HepG2 (cell line): Measurements from ENCODE around the gene WNT9A. TPM values are rescaled to one million over a fixed set of nuclear protein-coding genes. Genes with fewer than 3 reads are reported as not detected.

Experiments used
- ATAC-seq: fragments of 200-7000 bp; cut with Tn5 transposase; 3 replicates; pipeline ENCODE4 v1.9.1; 2020; ENCODE audit warnings: mild to moderate bottlenecking, moderate library complexity
- BruUV-seq: library from RNA; stranded (reverse); fragments of 400-500 nt; replicated peaks from 2 replicates; lab custom pipeline; 2021; lab: Mats Ljungman, UMichigan
- CTCF ChIA-PET: fragments of 300-600 bp; formaldehyde crosslinking; extraction: SDS; loops from one replicate; lab custom pipeline; 2021; ENCODE audit warnings: low total read pairs, inconsistent platforms, low intra/inter-chr PET ratio; lab: Yijun Ruan, JAX
- POLR2A ChIA-PET: fragments of 350-600 bp; sonication (Branson Sonifier 250); formaldehyde crosslinking; loops from one replicate; lab custom pipeline; 2020; ENCODE audit warnings: antibody characterized with exemption, inconsistent platforms; lab: Yijun Ruan, JAX
- DNase-seq: peaks from one replicate; pipeline ENCODE4 v3.0.0-alpha.2; 2015; ENCODE audit warnings: low spot score
- FAIRE-seq: peaks from 3 replicates; lab custom pipeline; 2011; peaks lifted over from hg19 to GRCh38; lab: Jason Lieb, UNC
- H2AFZ ChIP-seq: one replicate; pipeline ENCODE4 v1.6.1; 2011; ENCODE audit warnings: low read length, inconsistent platforms
- H3K27ac ChIP-seq: fragments of 300-600 bp; 3 replicates; pipeline ENCODE4 v1.8.0; 2011; ENCODE audit warnings: mixed run types, mild to moderate bottlenecking, mixed read lengths, low read length, inconsistent platforms; ENCODE audit not compliant: insufficient read depth; ENCODE audit errors: extremely low read length
- H3K27me3 ChIP-seq, 2 experiments: fragments of 200-600 bp in 1 of 2; 2 replicates in 1 of 2; 3 replicates in 1 of 2; pipeline versions ENCODE4 v1.6.0 to v1.8.0; 2011; ENCODE audit warnings: low read length in 2 of 2, mild to moderate bottlenecking in 2 of 2, moderate library complexity in 2 of 2, inconsistent platforms in 1 of 2; ENCODE audit not compliant: insufficient read depth in 2 of 2, control insufficient read depth in 1 of 2
- H3K36me3 ChIP-seq, 2 experiments: fragments of 200-600 bp in 1 of 2; replicated peaks in 1 of 2; 2 replicates in 1 of 2; 3 replicates in 1 of 2; pipeline versions ENCODE4 v1.5.1 to v1.8.0; 2011; ENCODE audit warnings: low read length in 2 of 2, inconsistent platforms in 1 of 2; ENCODE audit not compliant: insufficient read depth in 2 of 2, control insufficient read depth in 1 of 2
- H3K4me1 ChIP-seq: 2 replicates; pipeline ENCODE4 v1.5.1; 2012; ENCODE audit warnings: low read length, inconsistent platforms; ENCODE audit not compliant: insufficient read depth
- H3K4me2 ChIP-seq: 2 replicates; pipeline ENCODE4 v1.6.0; 2011; ENCODE audit warnings: low read depth, low read length, inconsistent platforms
- H3K4me3 ChIP-seq, 3 experiments: fragments of 200-600 bp in 1 of 3; sonication (generic), shearing (Covaris generic) in 1 of 3; replicated peaks in 1 of 3; 2 replicates each; pipeline ENCODE4 v1.5.1; 2011 to 2016; ENCODE audit warnings: low read length in 3 of 3, inconsistent platforms in 2 of 3, low read depth in 2 of 3, mild to moderate bottlenecking in 2 of 3, control low read depth in 1 of 3, mixed read lengths in 1 of 3; ENCODE audit not compliant: insufficient read depth in 1 of 3
- H3K79me2 ChIP-seq: one replicate; pipeline ENCODE4 v1.6.1; 2011; ENCODE audit warnings: low read length, inconsistent platforms; ENCODE audit not compliant: insufficient read depth
- H3K9ac ChIP-seq: 2 replicates; pipeline ENCODE4 v1.6.0; 2011; ENCODE audit warnings: mild to moderate bottlenecking, low read depth, low read length, inconsistent platforms; ENCODE audit not compliant: insufficient read depth
- H3K9me3 ChIP-seq: 2 replicates; pipeline ENCODE4 v1.5.1; 2012; ENCODE audit warnings: mild to moderate bottlenecking, low read length
- H4K20me1 ChIP-seq: 2 replicates; pipeline ENCODE4 v1.6.0; 2011; ENCODE audit warnings: inconsistent platforms, mild to moderate bottlenecking, low read length, moderate library complexity; ENCODE audit not compliant: insufficient read depth
- AGO2 ChIP-seq: fragments of 200-400 bp; formaldehyde crosslinking; optimal IDR thresholded peaks from 2 replicates; pipeline ENCODE3; 2017; ENCODE audit warnings: mild to moderate bottlenecking, low read depth, low read length, moderate library complexity
- BRCA1 ChIP-seq: sonication (generic); formaldehyde crosslinking; IDR thresholded peaks from 2 replicates; pipeline ENCODE4 v1.4.0; 2020; ENCODE audit warnings: missing genetic modification reagents
- FOXJ3 ChIP-seq: sonication (generic); formaldehyde crosslinking; IDR thresholded peaks from 2 replicates; pipeline ENCODE4 v1.4.0; 2020; ENCODE audit warnings: missing genetic modification reagents, mild to moderate bottlenecking, borderline replicate concordance
- HNRNPL ChIP-seq: fragments of 200-400 bp; formaldehyde crosslinking; IDR thresholded peaks from 2 replicates; pipeline ENCODE4 v1.6.1; 2017; ENCODE audit warnings: mild to moderate bottlenecking, low read depth, low read length
- SIX1 ChIP-seq: sonication (generic); formaldehyde crosslinking; IDR thresholded peaks from 2 replicates; pipeline ENCODE4 v1.4.0; 2020; ENCODE audit warnings: missing genetic modification reagents, borderline replicate concordance
- ZNF460 ChIP-seq: sonication (generic); formaldehyde crosslinking; IDR thresholded peaks from 2 replicates; pipeline ENCODE4 v1.5.1; 2020; ENCODE audit warnings: missing genetic modification reagents, mild to moderate bottlenecking, borderline replicate concordance
- ZNF878 ChIP-seq: sonication (generic); formaldehyde crosslinking; IDR thresholded peaks from 2 replicates; pipeline ENCODE4 v1.8.1; 2023; ENCODE audit warnings: mild to moderate bottlenecking, missing genetic modification reagents, moderate library complexity
- WGBS: methylation state at CpG from one replicate; pipeline ENCODE4 v1.1.6; 2017; ENCODE audit warnings: low lambda C conversion rate; 5-methylcytosine and 5-hydroxymethylcytosine counted together
- in situ Hi-C: cut with HindIII; loops from 2 replicates; pipeline ENCODE4 v1.10.0; 2017; ENCODE audit warnings: low pct_unique_long_range_greater_than_20kb; ENCODE audit not compliant: extremely low pct_ligation_motif_present
- intact Hi-C: fragments of 100-400 bp; cut with micrococcal nuclease; formaldehyde crosslinking; loops from one replicate; pipeline ENCODE4 v1.10.0; 2022; ENCODE audit not compliant: unreplicated experiment
- polyA plus RNA-seq, 8 experiments: library from polyadenylated mRNA; depleted of rRNA in 3 of 8; stranded (reverse) in 7 of 8; unstranded in 1 of 8; fragments of >200 nt; fragmentation: Illumina TruSeq in 4 of 8; extraction: Trizol in 4 of 8; gene quantifications; 2 replicates each; pipeline versions ENCODE4 v1.2.1 to v1.2.3, GENCODE V29; 2011 to 2016; ENCODE audit warnings: low read depth in 4 of 8, missing spikeins in 1 of 8, mixed read lengths in 1 of 8; ENCODE audit not compliant: insufficient read depth in 1 of 8
- total RNA-seq, 5 experiments: library from RNA; depleted of rRNA; stranded (reverse); fragments of >200 nt; fragmentation: Illumina TruSeq; extraction: Trizol; gene quantifications; 2 replicates each; pipeline ENCODE4 v1.2.3, GENCODE V29; 2016; ENCODE audit warnings: low read depth in 1 of 5
- TF ChIP-seq, protein P1 (sequence below): sonication (generic); formaldehyde crosslinking; IDR thresholded peaks from 2 replicates; pipeline ENCODE4 v1.9.0; 2022; ENCODE audit warnings: missing genetic modification reagents, mild to moderate bottlenecking, borderline replicate concordance
- TF ChIP-seq, protein P2 (sequence below): sonication (generic); formaldehyde crosslinking; IDR thresholded peaks from 2 replicates; pipeline ENCODE4 v1.5.1; 2020; ENCODE audit warnings: missing genetic modification reagents, mild to moderate bottlenecking, borderline replicate concordance

The WNT9A gene
- total and polyA plus RNA-seq, 2 of the 13 experiments (the other 11 are each of a cell fraction or from before 2014, with no cell fraction given), result 0.04 TPM; not detected in 1

DNA sequence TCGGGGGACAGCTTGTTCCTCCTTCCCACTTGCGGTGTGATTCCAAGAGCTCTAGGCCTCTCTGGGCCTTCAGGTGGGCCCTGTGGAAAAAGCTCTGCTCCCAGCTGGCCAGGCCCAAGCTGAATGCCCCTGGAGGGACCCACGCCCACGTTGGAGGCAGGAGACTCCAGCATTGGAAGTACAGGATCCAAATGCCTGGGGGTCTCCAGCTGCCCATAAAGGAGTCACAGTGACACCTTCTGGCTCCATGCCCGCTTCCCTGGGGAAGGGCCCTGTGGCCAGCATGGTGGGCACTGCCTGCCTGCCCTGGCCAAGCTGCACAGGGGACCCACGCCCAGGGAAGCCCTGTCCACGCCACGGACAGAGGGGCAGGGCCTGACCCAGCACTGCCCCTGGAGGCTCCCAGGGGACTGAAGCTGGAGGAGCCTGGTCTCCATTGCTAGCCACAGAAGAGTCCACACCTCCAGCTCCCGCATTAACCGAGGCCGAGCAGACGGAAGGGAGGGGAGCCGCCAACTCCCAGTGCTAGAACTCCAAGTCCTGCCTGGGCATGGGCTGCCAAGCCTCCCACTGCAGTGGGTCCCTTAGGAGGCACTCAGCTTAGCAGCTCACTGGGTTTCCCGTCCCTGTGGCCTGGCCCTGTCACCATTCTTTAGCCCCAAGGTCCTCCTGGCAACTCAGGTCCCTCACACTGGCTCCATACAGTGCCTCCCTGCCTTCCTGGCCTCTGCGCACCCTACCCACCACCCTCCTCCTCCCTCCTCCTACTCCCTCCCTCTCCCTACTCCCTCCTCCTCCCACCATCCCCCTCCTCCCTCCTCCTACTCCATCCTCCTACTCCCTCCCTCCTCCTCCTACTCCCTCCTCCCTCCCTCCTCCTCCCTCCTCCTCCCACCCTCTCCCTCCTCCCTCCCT, 41.9 kb downstream of the WNT9A start:
- no peaks in the 10 kb centered on the region for H4K20me1 ChIP-seq
- no TSS peak for BruUV-seq
- H3K36me3 ChIP-seq, result no peaks in the 10 kb centered on the region
- FAIRE-seq (no peak), ATAC-seq (peak; percentile 33), DNase-seq (no peak)
- H3K4me1 ChIP-seq, result no peaks in the 10 kb centered on the region
- in situ Hi-C loops (no loop called here), intact Hi-C loops (no loop called here)
- CTCF ChIA-PET, result no interaction called here
- H3K27me3 ChIP-seq, result peaks cover 0 to 14% of the 10 kb centered on the region in 2 experiments; a peak in 2 of 5 replicates
- no peak overlapping the region for H3K9ac ChIP-seq
- H3K9me3 ChIP-seq, result no peaks in the 10 kb centered on the region
- no peak overlapping the region for H2AFZ ChIP-seq
- H3K4me2 ChIP-seq, result no peak overlapping the region
- POLR2A ChIA-PET, result no interaction called here
- TF ChIP-seq FOXJ3 (CRISPR knock-in tag), result no peak
- TF ChIP-seq, protein P1, sequence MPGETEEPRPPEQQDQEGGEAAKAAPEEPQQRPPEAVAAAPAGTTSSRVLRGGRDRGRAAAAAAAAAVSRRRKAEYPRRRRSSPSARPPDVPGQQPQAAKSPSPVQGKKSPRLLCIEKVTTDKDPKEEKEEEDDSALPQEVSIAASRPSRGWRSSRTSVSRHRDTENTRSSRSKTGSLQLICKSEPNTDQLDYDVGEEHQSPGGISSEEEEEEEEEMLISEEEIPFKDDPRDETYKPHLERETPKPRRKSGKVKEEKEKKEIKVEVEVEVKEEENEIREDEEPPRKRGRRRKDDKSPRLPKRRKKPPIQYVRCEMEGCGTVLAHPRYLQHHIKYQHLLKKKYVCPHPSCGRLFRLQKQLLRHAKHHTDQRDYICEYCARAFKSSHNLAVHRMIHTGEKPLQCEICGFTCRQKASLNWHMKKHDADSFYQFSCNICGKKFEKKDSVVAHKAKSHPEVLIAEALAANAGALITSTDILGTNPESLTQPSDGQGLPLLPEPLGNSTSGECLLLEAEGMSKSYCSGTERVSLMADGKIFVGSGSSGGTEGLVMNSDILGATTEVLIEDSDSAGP (CRISPR knock-in tag), result no peak
- H3K4me3 ChIP-seq, result no peak overlapping the region
- H3K27ac ChIP-seq, result no peak overlapping the region
- WGBS, result 37% methylated on average over 3 of the region's 15 CpGs
- H3K79me2 ChIP-seq, result no peaks in the 10 kb centered on the region

DNA sequence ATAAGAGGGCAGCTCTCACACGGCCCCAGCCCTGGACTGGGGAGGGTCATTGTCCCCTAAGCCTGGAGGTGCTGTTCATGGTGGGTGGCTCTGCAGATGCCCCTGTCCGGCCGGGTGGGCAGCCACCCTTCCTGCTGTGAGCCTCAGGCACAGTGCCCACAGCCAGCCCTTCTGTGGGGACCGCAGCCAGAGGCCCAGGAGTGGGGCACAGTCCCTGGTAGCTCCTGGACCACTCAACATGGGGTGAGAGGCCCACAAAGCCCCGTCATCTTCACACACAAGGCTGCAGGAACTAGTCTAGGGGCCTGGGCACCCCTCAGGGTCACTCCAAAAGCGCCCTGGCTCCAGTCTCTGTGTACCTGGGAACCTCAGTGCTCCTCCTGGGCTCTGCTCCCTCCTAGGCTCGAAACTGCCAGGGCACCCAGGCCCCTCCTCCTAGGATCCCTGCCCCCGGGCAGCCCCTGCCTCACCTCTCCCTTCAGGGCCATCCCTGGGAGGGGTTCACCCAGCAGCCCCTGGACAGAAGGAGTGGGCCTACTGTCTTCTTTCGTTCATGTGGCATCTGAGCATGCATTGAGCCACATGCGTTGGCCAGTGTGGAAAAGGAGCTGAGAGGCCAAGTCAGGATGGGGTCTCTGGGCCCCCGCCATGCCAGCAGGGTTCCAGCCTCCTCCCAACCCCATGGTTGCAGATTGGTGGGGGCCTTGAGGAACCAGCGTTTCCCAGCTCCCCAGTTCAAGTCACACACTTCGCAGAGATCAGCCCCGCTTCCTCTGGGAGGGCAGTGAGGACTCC, 43.0 kb downstream of the WNT9A start:
- no peaks in the 10 kb centered on the region for H3K9me3 ChIP-seq
- FAIRE-seq (no peak), DNase-seq (no peak), ATAC-seq (no peak)
- no TSS peak for BruUV-seq
- H3K27me3 ChIP-seq, result peaks cover 0 to 12% of the 10 kb centered on the region in 2 experiments; a peak in 2 of 5 replicates
- H3K4me1 ChIP-seq, result no peaks in the 10 kb centered on the region
- H3K4me3 ChIP-seq, result no peak overlapping the region
- H3K27ac ChIP-seq, result no peak overlapping the region
- POLR2A ChIA-PET, result no interaction called here
- CTCF ChIA-PET, result no interaction called here
- H4K20me1 ChIP-seq, result no peaks in the 10 kb centered on the region
- 53% methylated on average over 3 of the region's 14 CpGs for WGBS
- no peak overlapping the region for H3K9ac ChIP-seq
- no peak overlapping the region for H2AFZ ChIP-seq
- H3K79me2 ChIP-seq, result no peaks in the 10 kb centered on the region
- in situ Hi-C loops (loop anchor here (5.0 kb wide), 1 partner anchor 43 kb away; the partner anchor contains the start of gene WNT9A), intact Hi-C loops (no loop called here)
- no peaks in the 10 kb centered on the region for H3K36me3 ChIP-seq
- H3K4me2 ChIP-seq, result no peak overlapping the region
- no peak for TF ChIP-seq AGO2
- TF ChIP-seq ZNF460 (CRISPR knock-in tag), result no peak
- TF ChIP-seq, protein P2, sequence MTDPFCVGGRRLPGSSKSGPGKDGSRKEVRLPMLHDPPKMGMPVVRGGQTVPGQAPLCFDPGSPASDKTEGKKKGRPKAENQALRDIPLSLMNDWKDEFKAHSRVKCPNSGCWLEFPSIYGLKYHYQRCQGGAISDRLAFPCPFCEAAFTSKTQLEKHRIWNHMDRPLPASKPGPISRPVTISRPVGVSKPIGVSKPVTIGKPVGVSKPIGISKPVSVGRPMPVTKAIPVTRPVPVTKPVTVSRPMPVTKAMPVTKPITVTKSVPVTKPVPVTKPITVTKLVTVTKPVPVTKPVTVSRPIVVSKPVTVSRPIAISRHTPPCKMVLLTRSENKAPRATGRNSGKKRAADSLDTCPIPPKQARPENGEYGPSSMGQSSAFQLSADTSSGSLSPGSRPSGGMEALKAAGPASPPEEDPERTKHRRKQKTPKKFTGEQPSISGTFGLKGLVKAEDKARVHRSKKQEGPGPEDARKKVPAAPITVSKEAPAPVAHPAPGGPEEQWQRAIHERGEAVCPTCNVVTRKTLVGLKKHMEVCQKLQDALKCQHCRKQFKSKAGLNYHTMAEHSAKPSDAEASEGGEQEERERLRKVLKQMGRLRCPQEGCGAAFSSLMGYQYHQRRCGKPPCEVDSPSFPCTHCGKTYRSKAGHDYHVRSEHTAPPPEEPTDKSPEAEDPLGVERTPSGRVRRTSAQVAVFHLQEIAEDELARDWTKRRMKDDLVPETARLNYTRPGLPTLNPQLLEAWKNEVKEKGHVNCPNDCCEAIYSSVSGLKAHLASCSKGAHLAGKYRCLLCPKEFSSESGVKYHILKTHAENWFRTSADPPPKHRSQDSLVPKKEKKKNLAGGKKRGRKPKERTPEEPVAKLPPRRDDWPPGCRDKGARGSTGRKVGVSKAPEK (CRISPR knock-in tag), result no peak
- no peak for TF ChIP-seq SIX1 (CRISPR knock-in tag)
- no peak for TF ChIP-seq ZNF878
- no peak for TF ChIP-seq HNRNPL
- no peak for TF ChIP-seq BRCA1 (CRISPR knock-in tag)
